Endodermal cell (in vitro differentiated cells): ENCODE results near the gene TTLL11. TPM values are rescaled to one million over a fixed set of nuclear protein-coding genes. Genes with fewer than 3 reads are reported as not detected.

ENCODE experiments used
- DNase-seq: peaks from one replicate; pipeline ENCODE4 v3.0.0-alpha.2; 2017
- H3K27ac ChIP-seq: 2 replicates; pipeline ENCODE4 v1.5.1; 2013; ENCODE audit warnings: mild to moderate bottlenecking, low read depth, low read length, moderate library complexity
- H3K27me3 ChIP-seq: 2 replicates; pipeline ENCODE4 v1.6.1; 2013; ENCODE audit warnings: mild to moderate bottlenecking, low read length, moderate library complexity; ENCODE audit not compliant: insufficient read depth, control insufficient read depth, poor library complexity, severe bottlenecking
- H3K36me3 ChIP-seq: 2 replicates; pipeline ENCODE4 v1.7.0; 2013; ENCODE audit warnings: mild to moderate bottlenecking, low read length, moderate library complexity; ENCODE audit not compliant: control insufficient read depth, insufficient read depth
- H3K4me1 ChIP-seq: one replicate; pipeline ENCODE4 v1.7.0; 2013; ENCODE audit warnings: low read length; ENCODE audit not compliant: control insufficient read depth, insufficient read depth
- H3K4me3 ChIP-seq: 2 replicates; pipeline ENCODE4 v1.5.1; 2013; ENCODE audit warnings: mild to moderate bottlenecking, low read length, moderate library complexity
- H3K9ac ChIP-seq: 2 replicates; pipeline ENCODE4 v1.6.1; 2013; ENCODE audit warnings: mild to moderate bottlenecking, low read length, moderate library complexity; ENCODE audit not compliant: poor library complexity, severe bottlenecking; ENCODE audit errors: extremely low read depth
- H3K9me3 ChIP-seq: 2 replicates; pipeline ENCODE4 v1.6.1; 2013; ENCODE audit warnings: mild to moderate bottlenecking, low read length, moderate library complexity; ENCODE audit not compliant: control insufficient read depth
- H3K27ac Mint-ChIP-seq: 2 replicates; pipeline ENCODE4 v1.8.0; 2020; ENCODE audit warnings: mixed read lengths
- H3K27me3 Mint-ChIP-seq: 2 replicates; pipeline ENCODE4 v1.8.0; 2021; ENCODE audit warnings: mild to moderate bottlenecking, mixed read lengths; ENCODE audit not compliant: insufficient read depth
- H3K36me3 Mint-ChIP-seq: 2 replicates; pipeline ENCODE4 v1.8.0; 2020; ENCODE audit warnings: low read depth, mixed read lengths
- H3K4me1 Mint-ChIP-seq: 2 replicates; pipeline ENCODE4 v1.8.0; 2020; ENCODE audit warnings: mixed read lengths
- H3K4me3 Mint-ChIP-seq: 2 replicates; pipeline ENCODE4 v1.8.0; 2020; ENCODE audit warnings: mild to moderate bottlenecking, moderate library complexity, mixed read lengths
- H3K9me3 Mint-ChIP-seq: 2 replicates; pipeline ENCODE4 v1.8.0; 2020; ENCODE audit warnings: mild to moderate bottlenecking, mixed read lengths
- WGBS, 2 experiments: methylation state at CpG; one replicate each; pipeline versions ENCODE4 v1.1.5 to v1.1.7; 2013; ENCODE audit warnings: missing lambda C conversion rate in 2 of 2, mixed read lengths in 1 of 2; ENCODE audit not compliant: insufficient coverage in 1 of 2, insufficient read length in 1 of 2; 5-methylcytosine and 5-hydroxymethylcytosine counted together
- total RNA-seq, 2 donors: library from RNA; stranded (reverse); fragmentation: NEBNext Ultra II Directional in 1 of 2; extraction: Animal tissue kit (Norgen Biotek cat#: 25700) in 1 of 2; gene quantifications; 2 replicates in 1 of 2; 3 replicates in 1 of 2; pipeline ENCODE4 v1.2.1, GENCODE V29; 2021
- TF ChIP-seq, protein P1 (sequence below): fragments of 200-600 bp; sonication (generic); conservative IDR thresholded peaks from 2 replicates; pipeline ENCODE4 v1.5.0; 2021; ENCODE audit warnings: antibody characterized with exemption, mild to moderate bottlenecking

TTLL11 gene
- total RNA-seq, 2 donors from 2014 or later, result 0.68 TPM; not detected in 1

DNA sequence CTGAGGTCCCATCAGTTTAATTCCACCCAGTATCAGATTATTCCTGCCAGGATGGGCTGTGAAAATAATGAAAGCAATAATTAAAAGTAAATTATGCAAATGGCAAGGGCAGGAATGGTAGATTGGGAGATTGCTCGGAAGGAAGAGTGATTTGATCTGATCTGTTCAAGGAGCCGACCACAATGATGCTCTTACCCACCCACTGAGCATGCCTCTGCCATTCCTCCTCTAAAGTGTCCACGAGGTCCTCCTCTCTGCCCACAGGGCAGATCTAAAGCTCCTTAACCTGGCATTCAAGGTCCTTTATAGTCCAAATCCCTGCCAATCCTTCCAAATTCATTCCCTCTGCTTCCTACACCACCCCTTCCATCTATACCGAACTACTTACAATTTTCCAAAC is 147.8 kb downstream of the TTLL11 start:
- Histone ChIP-seq H3K27ac (no peak overlapping the region), H3K27me3 (no peaks in the 10 kb centered on the region), H3K4me1 (peaks cover 7% of the 10 kb centered on the region), H3K9me3 (no peaks in the 10 kb centered on the region), H3K4me3 (no peak overlapping the region), H3K9ac (no peak overlapping the region), H3K36me3 (no peaks in the 10 kb centered on the region)
- no peak overlapping the region for H3K27ac Mint-ChIP-seq
- H3K27me3 Mint-ChIP-seq, result peaks cover 10% of the 10 kb centered on the region
- H3K4me1 Mint-ChIP-seq, result peaks cover 16% of the 10 kb centered on the region
- 89% methylated on average over 3 to 4 of the region's 4 CpGs for WGBS, 2 experiments
- DNase-seq, result no peak
- no peak overlapping the region for H3K4me3 Mint-ChIP-seq
- no peaks in the 10 kb centered on the region for H3K36me3 Mint-ChIP-seq
- H3K9me3 Mint-ChIP-seq, result no peaks in the 10 kb centered on the region
- TF ChIP-seq, protein P1, sequence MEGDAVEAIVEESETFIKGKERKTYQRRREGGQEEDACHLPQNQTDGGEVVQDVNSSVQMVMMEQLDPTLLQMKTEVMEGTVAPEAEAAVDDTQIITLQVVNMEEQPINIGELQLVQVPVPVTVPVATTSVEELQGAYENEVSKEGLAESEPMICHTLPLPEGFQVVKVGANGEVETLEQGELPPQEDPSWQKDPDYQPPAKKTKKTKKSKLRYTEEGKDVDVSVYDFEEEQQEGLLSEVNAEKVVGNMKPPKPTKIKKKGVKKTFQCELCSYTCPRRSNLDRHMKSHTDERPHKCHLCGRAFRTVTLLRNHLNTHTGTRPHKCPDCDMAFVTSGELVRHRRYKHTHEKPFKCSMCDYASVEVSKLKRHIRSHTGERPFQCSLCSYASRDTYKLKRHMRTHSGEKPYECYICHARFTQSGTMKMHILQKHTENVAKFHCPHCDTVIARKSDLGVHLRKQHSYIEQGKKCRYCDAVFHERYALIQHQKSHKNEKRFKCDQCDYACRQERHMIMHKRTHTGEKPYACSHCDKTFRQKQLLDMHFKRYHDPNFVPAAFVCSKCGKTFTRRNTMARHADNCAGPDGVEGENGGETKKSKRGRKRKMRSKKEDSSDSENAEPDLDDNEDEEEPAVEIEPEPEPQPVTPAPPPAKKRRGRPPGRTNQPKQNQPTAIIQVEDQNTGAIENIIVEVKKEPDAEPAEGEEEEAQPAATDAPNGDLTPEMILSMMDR, result no peak

DNA sequence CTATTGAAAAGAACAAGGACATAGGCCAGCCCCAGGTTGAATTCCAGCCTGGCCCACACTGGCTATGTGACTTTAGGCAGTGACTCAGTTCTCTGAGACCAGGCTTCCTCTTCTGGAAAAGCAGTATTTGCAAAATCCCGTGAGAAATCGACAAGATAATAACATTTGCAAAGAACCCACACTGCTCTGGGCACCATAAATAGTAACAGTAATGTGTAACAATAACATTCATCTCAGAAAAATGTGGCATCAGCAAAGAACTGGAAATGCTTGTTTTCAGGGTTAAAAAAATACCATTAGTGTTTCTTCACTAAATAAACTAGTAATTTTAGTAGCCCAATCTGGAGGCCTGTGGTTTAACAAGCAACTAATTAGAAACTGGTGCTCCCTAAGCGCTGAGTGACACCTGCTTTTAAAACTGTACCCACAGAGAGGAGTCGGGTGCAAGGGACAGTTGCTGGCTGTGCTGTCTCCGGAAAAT is 148.4 kb downstream of the TTLL11 start:
- no peak overlapping the region for H3K27ac ChIP-seq

DNA sequence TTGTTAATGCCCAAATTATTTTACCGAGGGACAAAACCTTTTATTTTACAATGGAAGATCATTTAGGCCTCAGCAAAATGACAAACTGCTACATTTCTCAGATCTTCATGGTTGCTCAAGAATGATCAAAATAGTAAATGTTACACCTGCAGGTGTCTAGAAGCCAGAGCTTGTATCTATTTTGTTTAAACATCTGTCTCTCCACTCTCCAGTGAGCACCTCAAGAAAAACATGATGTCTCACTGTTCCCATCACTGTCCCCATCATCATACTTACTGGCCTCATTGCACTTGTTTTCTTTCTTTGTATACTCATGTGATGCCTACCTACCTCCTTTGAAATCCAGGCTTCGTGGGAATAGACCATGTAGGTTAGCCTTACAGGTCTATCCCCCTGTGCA is 149.6 kb downstream of the TTLL11 start:
- no peaks in the 10 kb centered on the region for H3K36me3 Mint-ChIP-seq
- H3K27me3 ChIP-seq, result no peaks in the 10 kb centered on the region
- no peaks in the 10 kb centered on the region for H3K36me3 ChIP-seq
- no peak for DNase-seq
- peaks cover 16% of the 10 kb centered on the region for H3K4me1 Mint-ChIP-seq
- TF ChIP-seq, protein P1, result no peak
- peaks cover 7% of the 10 kb centered on the region for H3K4me1 ChIP-seq
- H3K4me3 ChIP-seq, result no peak overlapping the region
- H3K9me3 Mint-ChIP-seq, result no peaks in the 10 kb centered on the region
- peaks cover 1% of the 10 kb centered on the region for H3K27me3 Mint-ChIP-seq
- 87 to 100% methylated on average over 1 to 2 of the region's 2 CpGs for WGBS, 2 experiments
- H3K9ac ChIP-seq, result no peak overlapping the region
- no peak overlapping the region for H3K27ac ChIP-seq
- H3K27ac Mint-ChIP-seq, result no peak overlapping the region
- H3K4me3 Mint-ChIP-seq, result no peak overlapping the region
- no peaks in the 10 kb centered on the region for H3K9me3 ChIP-seq

More for the DNA sequence above, 148.4 kb downstream of the TTLL11 start:
- Mint-ChIP-seq H3K27me3 (peaks cover 6% of the 10 kb centered on the region), H3K36me3 (no peaks in the 10 kb centered on the region), H3K9me3 (no peaks in the 10 kb centered on the region), H3K27ac (no peak overlapping the region), H3K4me1 (peaks cover 16% of the 10 kb centered on the region), H3K4me3 (no peak overlapping the region)
- DNase-seq, result no peak
- TF ChIP-seq, protein P1, result no peak
- no peak overlapping the region for H3K4me3 ChIP-seq
- no peak overlapping the region for H3K9ac ChIP-seq
- no peaks in the 10 kb centered on the region for H3K36me3 ChIP-seq
- 87 to 97% methylated on average over 5 of the region's 5 CpGs for WGBS, 2 experiments
- H3K27me3 ChIP-seq, result no peaks in the 10 kb centered on the region
- no peaks in the 10 kb centered on the region for H3K9me3 ChIP-seq
- H3K4me1 ChIP-seq, result peaks cover 7% of the 10 kb centered on the region
